ENCODE data around the gene HOXC12.

GRCh38 chr12:53978477-53979356 is 24.0 kb downstream of the HOXC12 start:
- TF ChIP-seq CTCF (IDR thresholded peaks at IDR 0.05; ENCODE audit: low read depth, low read length) (no peak), EZH2phosphoT487 (IDR thresholded peaks at IDR 0.05; ENCODE audit: low read depth) (no peak)

All from OCI-LY3 (cell line).